Suprapubic skin (tissue), 4 donors: ENCODE data around the gene ASS1. TPM values are rescaled to one million over a fixed set of nuclear protein-coding genes. Genes with fewer than 3 reads are reported as not detected.
"Not testable (repeated sequence)": the region's sequence is repeated elsewhere in the genome, so short reads cannot be mapped to it uniquely, and the experiment has no call there.

Experiments
- DNase-seq, 2 donors: peaks; one replicate each; pipeline ENCODE4 v3.0.0-alpha.2; 2019; ENCODE audit warnings: low spot score in 2 of 2
- H3K27ac ChIP-seq: fragments of 200-600 bp; sonication (generic); one replicate; pipeline ENCODE4 v1.5.1; 2019
- H3K27me3 ChIP-seq: fragments of 200-600 bp; sonication (generic); one replicate; pipeline ENCODE4 v1.5.1; 2019
- H3K36me3 ChIP-seq: fragments of 200-600 bp; sonication (generic); one replicate; pipeline ENCODE4 v1.5.1; 2019
- H3K4me1 ChIP-seq: fragments of 200-600 bp; sonication (generic); one replicate; pipeline ENCODE4 v1.5.1; 2019
- H3K4me3 ChIP-seq: fragments of 200-600 bp; sonication (generic); one replicate; pipeline ENCODE4 v1.5.1; 2019; ENCODE audit warnings: mild to moderate bottlenecking
- H3K9me3 ChIP-seq: fragments of 200-600 bp; sonication (generic); one replicate; pipeline ENCODE4 v1.5.1; 2019
- EP300 ChIP-seq: sonication (generic); formaldehyde crosslinking; IDR thresholded peaks from one replicate; pipeline ENCODE4 v1.6.1; 2017; ENCODE audit warnings: antibody characterized with exemption
- POLR2A ChIP-seq, 2 donors: fragments of 450-650 bp; IDR thresholded peaks; one replicate each; pipeline ENCODE4 v1.6.1; 2017; ENCODE audit warnings: antibody characterized with exemption in 2 of 2, mild to moderate bottlenecking in 2 of 2, moderate library complexity in 2 of 2
- POLR2AphosphoS5 ChIP-seq, 3 donors: sonication (generic); formaldehyde crosslinking; IDR thresholded peaks; one replicate each; pipeline ENCODE4 v1.6.1; 2017; ENCODE audit warnings: antibody characterized with exemption in 3 of 3
- WGBS: methylation state at CpG from one replicate; pipeline ENCODE4 v1.1.5; 2018; 5-methylcytosine and 5-hydroxymethylcytosine counted together
- total RNA-seq, 4 donors: library from RNA; depleted of rRNA; stranded (reverse); fragments of >200 nt; gene quantifications; one replicate each; pipeline ENCODE4 v1.1.0, GENCODE V29; 2016
- TF ChIP-seq, protein P1 (sequence below), 2 donors: fragments of 200-600 bp in 1 of 2; fragments of 450-650 bp in 1 of 2; sonication (generic) in 1 of 2; IDR thresholded peaks; one replicate each; pipeline ENCODE4 v1.5.1; 2016 to 2019; ENCODE audit warnings: antibody characterized with exemption in 2 of 2, mild to moderate bottlenecking in 1 of 2, moderate library complexity in 1 of 2

ASS1 gene
- total RNA-seq, 4 donors from 2014 or later = 107 to 225 (median 163) TPM

- H3K27me3 ChIP-seq = no peaks in the 10 kb centered on the region
- H3K4me1 ChIP-seq = no peaks in the 10 kb centered on the region
- 96% methylated on average over 8 of the region's 8 CpGs for WGBS
- H3K27ac ChIP-seq = no peak overlapping the region
- no peak overlapping the region for H3K4me3 ChIP-seq
- no peak for TF ChIP-seq POLR2A (IDR thresholded peaks at IDR 0.05)
- TF ChIP-seq, protein P1, sequence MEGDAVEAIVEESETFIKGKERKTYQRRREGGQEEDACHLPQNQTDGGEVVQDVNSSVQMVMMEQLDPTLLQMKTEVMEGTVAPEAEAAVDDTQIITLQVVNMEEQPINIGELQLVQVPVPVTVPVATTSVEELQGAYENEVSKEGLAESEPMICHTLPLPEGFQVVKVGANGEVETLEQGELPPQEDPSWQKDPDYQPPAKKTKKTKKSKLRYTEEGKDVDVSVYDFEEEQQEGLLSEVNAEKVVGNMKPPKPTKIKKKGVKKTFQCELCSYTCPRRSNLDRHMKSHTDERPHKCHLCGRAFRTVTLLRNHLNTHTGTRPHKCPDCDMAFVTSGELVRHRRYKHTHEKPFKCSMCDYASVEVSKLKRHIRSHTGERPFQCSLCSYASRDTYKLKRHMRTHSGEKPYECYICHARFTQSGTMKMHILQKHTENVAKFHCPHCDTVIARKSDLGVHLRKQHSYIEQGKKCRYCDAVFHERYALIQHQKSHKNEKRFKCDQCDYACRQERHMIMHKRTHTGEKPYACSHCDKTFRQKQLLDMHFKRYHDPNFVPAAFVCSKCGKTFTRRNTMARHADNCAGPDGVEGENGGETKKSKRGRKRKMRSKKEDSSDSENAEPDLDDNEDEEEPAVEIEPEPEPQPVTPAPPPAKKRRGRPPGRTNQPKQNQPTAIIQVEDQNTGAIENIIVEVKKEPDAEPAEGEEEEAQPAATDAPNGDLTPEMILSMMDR (IDR thresholded peaks at IDR 0.05) = no peak
- TF ChIP-seq POLR2AphosphoS5 (IDR thresholded peaks at IDR 0.05) = no peak
- TF ChIP-seq EP300 = no peak
- no peak for DNase-seq
- no peaks in the 10 kb centered on the region for H3K9me3 ChIP-seq
- H3K36me3 ChIP-seq = no peaks in the 10 kb centered on the region
Measured at GRCh38 chr9:130400870-130401269, 43.9 kb upstream of the ASS1 start.

- H3K4me1 ChIP-seq, H3K27me3 ChIP-seq, DNase-seq, H3K36me3 ChIP-seq, H3K9me3 ChIP-seq, H3K27ac ChIP-seq, H3K4me3 ChIP-seq: not testable (repeated sequence)
- 86% methylated on average over 3 of the region's 3 CpGs for WGBS
Measured at GRCh38 chr9:130401742-130402141, 43.0 kb upstream of the ASS1 start.

DNA sequence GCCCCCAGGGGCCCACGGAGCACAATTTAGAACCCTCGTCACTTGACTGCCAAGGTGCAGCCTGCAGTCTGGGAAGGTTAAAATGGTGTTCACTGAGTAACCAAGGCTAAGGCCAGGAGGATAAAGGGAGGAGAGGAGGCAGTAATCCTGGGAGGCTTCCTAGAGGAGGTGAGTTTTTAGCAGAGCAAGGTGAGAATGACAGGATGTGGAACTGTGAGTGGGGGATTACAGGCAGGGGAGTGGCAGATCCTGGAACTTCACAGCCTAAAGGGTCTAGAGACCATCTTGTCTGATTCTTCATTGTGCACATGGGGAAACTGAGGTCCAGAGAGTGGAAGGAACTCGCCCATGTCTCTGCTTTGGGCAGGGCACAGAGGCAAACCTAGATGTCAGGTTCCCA lies 42.5 kb upstream of the ASS1 start:
- TF ChIP-seq POLR2A (IDR thresholded peaks at IDR 0.05) (no peak), EP300 (no peak), POLR2AphosphoS5 (IDR thresholded peaks at IDR 0.05) (no peak)
- TF ChIP-seq, protein P1 (IDR thresholded peaks at IDR 0.05) = no peak
- WGBS = 95% methylated on average over 3 of the region's 3 CpGs

DNA sequence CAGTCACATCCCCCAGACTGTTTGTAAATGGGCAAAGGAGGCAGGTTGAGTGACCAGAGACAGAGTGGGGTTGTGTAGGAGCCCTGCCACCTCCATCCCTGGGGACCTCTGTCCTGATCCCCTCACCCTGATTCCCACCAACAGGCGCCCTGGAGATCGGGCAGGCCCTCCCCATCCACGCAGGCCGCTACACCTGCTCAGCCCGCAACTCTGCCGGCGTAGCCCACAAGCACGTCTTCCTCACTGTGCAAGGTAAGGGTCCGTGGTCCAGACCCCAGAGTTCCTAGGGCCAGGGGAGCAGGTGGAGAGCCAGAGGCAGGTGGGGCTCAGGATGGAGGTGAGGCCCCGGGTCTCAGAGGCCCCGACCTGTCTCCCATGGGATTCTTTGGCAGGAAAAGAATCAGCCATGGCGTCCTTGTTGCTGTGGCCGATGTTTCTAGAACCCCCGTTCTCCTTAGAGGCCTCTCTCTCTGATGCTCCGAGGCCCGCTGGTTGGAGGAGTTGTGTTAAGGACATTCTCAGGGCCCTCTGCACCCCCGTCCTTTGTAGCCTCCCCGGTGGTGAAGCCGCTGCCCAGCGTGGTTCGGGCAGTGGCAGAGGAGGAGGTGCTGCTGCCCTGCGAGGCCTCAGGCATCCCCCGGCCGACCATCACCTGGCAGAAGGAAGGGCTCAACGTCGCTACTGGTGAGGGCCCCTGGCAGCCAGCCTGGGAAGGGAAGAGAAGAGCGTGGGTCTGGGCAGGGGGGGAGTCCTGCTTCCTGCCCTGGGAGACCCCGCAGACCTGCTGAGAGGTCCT lies 41.9 kb upstream of the ASS1 start:
- WGBS = 91% methylated on average over 23 of the region's 28 CpGs
- no peaks in the 10 kb centered on the region for H3K27me3 ChIP-seq
- no peak overlapping the region for H3K27ac ChIP-seq
- H3K4me1 ChIP-seq = no peaks in the 10 kb centered on the region
- no peaks in the 10 kb centered on the region for H3K36me3 ChIP-seq
- H3K4me3 ChIP-seq = no peak overlapping the region
- DNase-seq = no peak
- no peak for TF ChIP-seq POLR2AphosphoS5 (IDR thresholded peaks at IDR 0.05)
- no peak for TF ChIP-seq EP300
- no peak for TF ChIP-seq POLR2A (IDR thresholded peaks at IDR 0.05)
- TF ChIP-seq, protein P1 (IDR thresholded peaks at IDR 0.05) = no peak
- H3K9me3 ChIP-seq = no peaks in the 10 kb centered on the region

More for the DNA sequence above, 42.5 kb upstream of the ASS1 start:
- Histone ChIP-seq H3K4me3 (no peak overlapping the region), H3K27ac (no peak overlapping the region), H3K36me3 (no peaks in the 10 kb centered on the region), H3K9me3 (no peaks in the 10 kb centered on the region), H3K4me1 (no peaks in the 10 kb centered on the region), H3K27me3 (no peaks in the 10 kb centered on the region)
- no peak for DNase-seq

GRCh38 chr9:130405657-130406257 lies 39.0 kb upstream of the ASS1 start:
- H3K27me3 ChIP-seq = no peaks in the 10 kb centered on the region
- H3K4me3 ChIP-seq = no peak overlapping the region
- DNase-seq = no peak
- WGBS = 94% methylated on average over 17 of the region's 22 CpGs
- TF ChIP-seq POLR2AphosphoS5 (IDR thresholded peaks at IDR 0.05) = no peak
- TF ChIP-seq, protein P1 (IDR thresholded peaks at IDR 0.05) = no peak
- no peak for TF ChIP-seq EP300
- no peak for TF ChIP-seq POLR2A (IDR thresholded peaks at IDR 0.05)
- H3K27ac ChIP-seq = no peak overlapping the region
- H3K36me3 ChIP-seq = no peaks in the 10 kb centered on the region
- no peaks in the 10 kb centered on the region for H3K9me3 ChIP-seq
- no peaks in the 10 kb centered on the region for H3K4me1 ChIP-seq
